CD4-positive, alpha-beta T cell treated with Interleukin-15 for 4 hours (primary cell): ENCODE measurements around the gene ATP1B1.
A peak's percentile ranks its signal among the peaks of the same experiment; 100 is the strongest.

ENCODE experiments used
- DNase-seq: peaks from one replicate; pipeline ENCODE4 v3.0.0-alpha.2; 2020; ENCODE audit warnings: low spot score

ATP1B1 gene

DNA sequence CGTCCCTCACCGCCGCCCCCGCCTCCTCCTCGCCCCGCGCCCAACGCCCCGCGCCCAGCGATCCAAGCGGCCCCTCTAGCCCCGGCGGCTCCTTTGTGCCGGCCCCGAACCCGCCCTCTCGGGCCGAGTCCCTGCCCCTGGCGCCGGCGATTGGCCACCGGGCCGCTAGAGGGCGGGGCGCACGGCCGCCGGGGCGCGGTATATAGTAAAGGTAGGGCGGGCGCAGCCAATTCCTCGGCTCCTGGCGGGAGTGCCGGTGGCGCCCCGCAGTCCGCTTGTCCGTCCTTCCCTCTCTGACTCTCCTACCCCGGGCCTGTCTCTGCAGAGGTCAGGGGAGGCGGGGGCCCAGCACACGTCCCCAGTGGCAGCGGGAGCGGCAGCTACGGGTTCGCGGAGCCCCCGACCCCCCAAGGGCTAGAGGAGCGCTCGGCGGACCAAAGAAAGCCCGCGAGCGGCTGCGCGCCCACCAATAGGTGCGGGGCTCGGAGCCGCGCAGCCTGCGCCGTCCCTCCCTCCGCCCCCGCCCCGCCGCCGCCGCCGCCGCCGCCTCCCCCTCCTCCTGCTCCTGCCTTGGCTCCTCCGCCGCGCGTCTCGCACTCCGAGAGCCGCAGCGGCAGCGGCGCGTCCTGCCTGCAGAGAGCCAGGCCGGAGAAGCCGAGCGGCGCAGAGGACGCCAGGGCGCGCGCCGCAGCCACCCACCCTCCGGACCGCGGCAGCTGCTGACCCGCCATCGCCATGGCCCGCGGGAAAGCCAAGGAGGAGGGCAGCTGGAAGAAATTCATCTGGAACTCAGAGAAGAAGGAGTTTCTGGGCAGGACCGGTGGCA is at the start of gene ATP1B1:
ATP1B1 (plus strand) TSS at position 596 of the 826 bp plus-strand sequence; CDS start at position 736, 140 bp downstream.
- DNase-seq, result peak; percentile 81

- DNase-seq, result no peak
Observed at GRCh38 chr1:169059421-169059820, 47.1 kb upstream of the ATP1B1 start.

GRCh38 chr1:169060043-169060722 is 46.3 kb upstream of the ATP1B1 start:
- no peak for DNase-seq

GRCh38 chr1:169060919-169061639 is 45.4 kb upstream of the ATP1B1 start:
- DNase-seq, result no peak

DNA sequence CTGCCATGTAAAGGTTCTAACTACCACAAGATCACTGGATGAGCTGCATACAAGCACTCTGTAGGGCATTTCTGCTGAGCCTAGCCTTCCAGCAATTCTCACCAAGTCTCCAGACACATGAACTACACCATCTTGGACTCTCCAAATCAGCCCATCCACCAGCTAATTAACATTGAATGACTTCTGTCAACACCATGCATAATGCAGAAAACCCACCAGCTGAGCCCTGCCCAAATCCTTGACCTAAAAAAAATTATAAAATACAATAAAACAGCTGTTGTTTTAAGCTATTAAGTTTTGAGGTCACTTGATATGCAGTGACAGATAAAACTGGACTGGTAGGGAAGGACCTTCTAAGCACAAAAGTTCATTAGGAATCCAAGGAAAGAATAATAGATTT is 44.3 kb upstream of the ATP1B1 start:
- DNase-seq, result no peak

- no peak for DNase-seq
Observed at GRCh38 chr1:169064103-169064502, 42.4 kb upstream of the ATP1B1 start.

DNA sequence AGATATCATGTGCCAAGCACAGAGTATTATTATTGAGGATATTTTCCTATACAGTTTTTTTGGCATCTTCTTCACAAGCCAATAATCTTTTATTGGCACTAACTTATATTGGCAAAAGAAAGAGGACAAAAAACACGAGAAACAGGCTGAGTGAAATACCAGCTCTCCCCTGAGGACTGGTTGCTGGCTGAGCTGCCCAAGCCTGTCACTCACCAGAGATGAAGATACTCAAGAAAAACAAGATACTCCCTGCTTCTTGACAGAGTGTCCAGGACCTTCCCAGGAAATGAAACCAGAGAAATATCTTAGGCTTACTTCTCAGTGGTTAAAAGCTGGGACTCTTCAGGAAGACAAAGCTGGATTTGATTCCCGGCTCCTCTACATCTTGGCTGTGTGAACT is 35.9 kb upstream of the ATP1B1 start:
- DNase-seq, result no peak

GRCh38 chr1:169070958-169071357 is 35.5 kb upstream of the ATP1B1 start:
- DNase-seq, result no peak

DNA sequence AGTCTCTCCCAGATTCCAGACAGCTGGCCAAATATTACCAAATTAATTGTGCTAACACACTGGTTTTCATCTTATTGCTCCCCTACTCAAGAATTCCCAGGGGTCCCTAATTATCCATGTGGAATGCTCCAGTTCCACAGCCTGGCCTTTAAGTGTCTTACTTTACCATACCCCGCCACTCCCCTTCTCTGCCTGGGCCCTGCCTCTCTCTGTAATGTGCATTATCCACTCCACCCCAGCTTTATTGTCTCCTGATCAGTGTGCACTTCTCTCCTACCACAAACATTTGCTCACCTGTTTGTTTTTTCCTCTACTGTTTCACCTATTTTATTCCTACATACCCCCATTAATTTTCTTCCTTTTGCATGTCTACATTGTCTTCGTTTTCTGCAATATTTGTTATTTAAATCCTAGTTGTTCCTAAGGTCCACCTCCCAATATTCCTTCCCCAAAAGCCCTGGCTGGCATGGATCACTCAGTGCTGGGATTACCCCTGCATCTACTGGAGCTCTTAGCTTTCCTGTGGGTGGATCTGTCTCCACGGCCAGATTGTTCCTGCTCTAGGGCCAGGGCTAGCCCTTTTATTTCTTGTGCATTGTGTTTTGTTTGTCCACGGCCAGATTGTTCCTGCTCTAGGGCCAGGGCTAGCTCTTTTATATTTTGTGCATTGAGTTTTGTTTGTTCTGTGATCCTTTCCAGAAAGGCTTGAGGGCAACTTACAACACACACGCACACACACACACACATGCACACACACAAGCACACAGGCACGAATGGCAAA is 33.4 kb upstream of the ATP1B1 start:
- no peak for DNase-seq

DNA sequence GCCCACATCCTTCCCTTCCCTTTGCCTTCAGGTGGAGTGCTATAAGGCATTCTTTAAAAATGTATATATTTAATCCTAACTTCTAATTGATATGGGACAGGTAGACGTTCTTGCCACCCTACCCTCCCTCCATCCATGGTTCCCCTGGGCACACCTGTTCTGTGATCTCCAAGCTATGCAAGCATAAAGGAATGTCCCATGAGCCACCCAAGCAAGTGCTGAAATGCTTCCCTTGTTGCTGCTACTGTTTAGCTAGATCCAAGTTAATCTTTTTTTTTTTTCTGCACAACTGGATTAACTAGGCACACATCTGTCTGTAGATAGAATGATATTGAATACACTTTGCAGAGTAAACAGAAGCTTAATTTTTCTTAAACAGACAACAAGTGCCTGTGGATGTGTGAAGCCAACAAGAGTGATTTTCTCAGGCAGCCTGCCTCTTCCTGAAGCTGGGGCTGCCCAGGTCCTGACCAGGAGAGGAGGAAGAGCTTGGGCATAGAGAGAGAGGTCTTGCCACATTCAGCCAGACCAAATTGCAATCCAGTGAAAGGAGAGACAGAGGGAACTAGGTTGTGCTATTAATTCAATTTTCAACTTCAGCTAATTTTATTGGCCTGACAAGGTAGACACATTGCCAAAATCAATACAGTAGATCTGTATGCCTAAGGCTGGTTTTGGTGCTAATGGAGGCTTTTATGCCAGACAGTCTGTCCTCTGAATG is 28.2 kb upstream of the ATP1B1 start:
- DNase-seq, result no peak

- no peak for DNase-seq
Observed at GRCh38 chr1:169081503-169082123, 24.9 kb upstream of the ATP1B1 start.

GRCh38 chr1:169085911-169086310 is 20.6 kb upstream of the ATP1B1 start:
- DNase-seq, result no peak

GRCh38 chr1:169086603-169087455 is 19.7 kb upstream of the ATP1B1 start:
- peak; percentile 19 for DNase-seq

DNA sequence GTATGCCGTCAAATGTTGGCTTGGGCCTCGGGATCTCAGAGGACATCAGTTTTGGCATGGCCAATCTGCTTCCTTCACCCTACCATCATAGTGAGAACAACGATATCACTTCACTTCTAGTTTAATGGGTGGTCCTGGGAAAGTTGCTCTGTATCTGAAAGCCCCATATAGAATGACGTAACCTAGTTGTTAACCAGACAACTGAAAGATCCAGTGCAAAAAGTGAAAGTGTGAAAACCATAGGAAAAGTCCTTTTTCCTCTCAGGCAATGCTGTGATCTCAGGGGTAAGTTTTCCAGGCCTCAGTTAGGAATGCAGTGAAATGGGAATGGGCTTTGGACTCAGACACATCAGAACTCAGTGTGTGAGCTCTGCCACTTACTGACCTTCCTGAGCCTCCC is 18.6 kb upstream of the ATP1B1 start:
- no peak for DNase-seq

- no peak for DNase-seq
Observed at GRCh38 chr1:169089776-169090175, 16.7 kb upstream of the ATP1B1 start.

- no peak for DNase-seq
Observed at GRCh38 chr1:169090308-169090899, 16.1 kb upstream of the ATP1B1 start.

- DNase-seq, result no peak
Observed at GRCh38 chr1:169090900-169091311, 15.6 kb upstream of the ATP1B1 start.

GRCh38 chr1:169091480-169091941 is 15.0 kb upstream of the ATP1B1 start:
- DNase-seq, result no peak

GRCh38 chr1:169092399-169092798 is 14.1 kb upstream of the ATP1B1 start:
- DNase-seq, result no peak
